Middle frontal gyrus (tissue), 1 donor: ENCODE results near the gene IMMP2L.
"Not testable (repeated sequence)": the region's sequence is repeated elsewhere in the genome, so short reads cannot be mapped to it uniquely, and the experiment has no call there.

Experiments used
- DNase-seq: peaks from one replicate; pipeline ENCODE4 v3.0.0-alpha.2; 2015; ENCODE audit warnings: low spot score; ENCODE audit errors: extremely low spot score

The IMMP2L gene

DNA sequence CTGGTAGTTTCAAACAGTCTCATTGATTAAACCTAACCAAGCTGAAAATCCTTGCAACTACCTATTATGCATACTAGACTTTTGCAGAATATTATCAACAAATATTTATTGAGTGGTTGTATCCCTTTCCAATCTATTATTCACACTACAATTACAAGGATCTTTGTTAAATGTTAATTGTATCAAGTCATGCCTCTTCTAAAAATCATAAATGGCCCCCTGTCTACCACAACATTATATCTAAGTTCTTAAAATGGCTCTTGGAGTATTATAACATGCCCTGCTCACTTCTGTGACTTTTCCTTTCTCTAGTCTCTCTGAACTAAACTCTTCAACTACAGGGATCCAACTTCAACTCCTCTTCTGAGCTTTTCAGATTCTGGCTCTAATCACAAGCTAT is 219.3 kb downstream of the IMMP2L start:
- DNase-seq: no peak

DNA sequence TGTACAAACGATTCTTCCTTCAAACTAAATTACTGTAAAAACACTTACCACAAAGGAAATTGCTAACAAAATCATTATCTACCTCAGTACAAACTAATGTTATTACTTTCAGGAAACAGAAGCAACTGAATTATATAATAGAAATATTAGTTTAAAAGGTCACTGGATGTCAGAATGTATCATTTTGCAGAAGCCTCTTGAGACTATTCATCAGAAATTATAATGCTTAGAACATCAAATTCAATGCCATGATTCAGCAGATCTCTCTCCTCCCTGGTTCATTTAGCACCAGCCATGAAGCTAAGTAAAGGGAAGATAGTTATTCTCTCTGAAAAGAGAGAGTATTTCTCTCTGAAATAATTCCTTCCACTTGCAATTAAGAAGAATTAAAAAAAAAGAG is 223.3 kb downstream of the IMMP2L start:
- no peak for DNase-seq

DNA sequence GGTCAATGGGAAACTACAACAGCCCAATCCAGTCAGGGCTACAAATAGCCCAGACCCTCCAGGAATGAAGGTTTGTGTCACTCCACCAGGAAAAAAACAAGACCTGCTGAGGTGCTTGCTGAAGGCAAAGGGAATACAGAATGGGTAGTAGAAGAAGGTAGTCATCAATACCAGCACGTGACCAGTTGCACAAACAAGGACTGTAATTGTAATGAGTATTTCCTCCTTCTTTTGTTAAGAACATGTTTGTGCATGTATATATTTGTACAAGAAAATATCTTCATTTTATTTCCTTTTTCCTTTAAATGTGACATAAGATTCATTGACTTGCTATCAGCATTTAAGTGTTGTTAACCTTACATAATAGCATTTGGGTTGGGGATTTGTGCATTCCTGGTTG is 229.3 kb downstream of the IMMP2L start:
- DNase-seq: no peak

DNA sequence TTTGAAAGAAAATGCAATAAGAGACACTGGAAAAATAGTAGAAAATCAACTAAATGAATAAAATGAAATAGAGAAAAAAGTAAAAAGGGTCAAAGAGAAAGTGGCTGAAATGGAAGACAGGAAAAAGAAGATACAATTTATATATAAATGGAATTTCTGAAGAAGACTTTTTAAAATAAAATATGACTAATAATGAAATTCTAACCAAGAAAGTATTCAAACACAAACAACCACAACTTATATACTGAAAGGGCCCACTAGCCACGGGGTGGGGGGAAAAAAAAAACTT is 232.1 kb downstream of the IMMP2L start:
- no peak for DNase-seq

DNA sequence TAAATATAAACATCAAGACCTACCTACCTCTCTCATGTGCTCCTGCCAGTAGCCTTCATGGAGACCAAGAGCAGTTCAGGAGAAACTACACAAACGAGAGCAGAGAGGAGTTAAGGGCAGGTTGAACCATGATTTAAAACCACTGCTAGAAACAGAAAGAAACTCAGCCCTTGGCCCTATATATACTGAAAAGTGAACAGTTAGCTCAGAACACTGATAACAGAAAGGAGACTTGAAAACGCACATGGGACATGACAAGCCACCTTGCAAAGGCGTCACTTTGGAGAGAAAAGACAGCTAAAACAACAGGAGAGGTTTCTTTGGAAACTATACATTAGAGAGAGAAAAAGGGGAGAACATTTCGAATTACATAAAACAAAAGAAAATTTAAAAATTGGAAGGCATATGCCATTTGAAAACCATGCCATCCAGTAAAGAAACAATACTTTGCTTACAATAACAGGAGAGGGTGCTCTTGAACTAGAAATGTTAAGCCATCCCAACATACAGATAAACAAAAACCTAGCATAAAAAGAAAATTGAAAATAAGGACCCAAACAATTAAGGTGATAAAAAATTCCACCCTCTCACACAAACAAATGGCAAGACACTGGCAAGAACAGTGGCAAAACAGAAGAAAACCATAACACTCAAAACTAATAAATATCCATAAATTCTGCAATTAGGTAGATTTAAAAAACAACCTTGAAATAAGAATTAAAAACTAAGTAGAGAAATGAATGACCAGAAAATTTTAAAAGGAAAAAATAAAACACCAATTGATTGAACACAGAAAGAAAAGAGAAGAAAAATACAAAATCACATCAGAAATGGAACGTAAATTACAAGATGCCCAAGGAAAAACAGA is 232.7 kb downstream of the IMMP2L start:
- no peak for DNase-seq

DNA sequence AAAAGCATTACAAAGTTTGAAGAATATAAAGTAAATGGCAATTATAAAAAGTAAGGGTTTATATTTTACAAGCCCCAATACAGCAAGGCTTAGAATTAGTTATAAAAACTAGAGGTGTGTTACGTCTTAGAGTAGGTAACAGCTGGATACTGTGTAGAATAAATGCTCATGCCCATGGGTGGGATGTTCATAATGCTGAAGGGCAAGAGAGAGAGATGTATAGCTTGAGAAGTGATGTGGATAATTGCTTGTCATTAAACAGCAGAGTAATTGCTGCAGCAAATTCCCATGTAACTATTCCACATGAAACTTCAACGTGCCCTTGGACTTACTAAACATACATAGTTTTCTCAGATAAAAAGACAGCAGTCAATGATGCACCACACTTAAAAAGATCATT is 233.8 kb downstream of the IMMP2L start:
- DNase-seq: no peak

DNA sequence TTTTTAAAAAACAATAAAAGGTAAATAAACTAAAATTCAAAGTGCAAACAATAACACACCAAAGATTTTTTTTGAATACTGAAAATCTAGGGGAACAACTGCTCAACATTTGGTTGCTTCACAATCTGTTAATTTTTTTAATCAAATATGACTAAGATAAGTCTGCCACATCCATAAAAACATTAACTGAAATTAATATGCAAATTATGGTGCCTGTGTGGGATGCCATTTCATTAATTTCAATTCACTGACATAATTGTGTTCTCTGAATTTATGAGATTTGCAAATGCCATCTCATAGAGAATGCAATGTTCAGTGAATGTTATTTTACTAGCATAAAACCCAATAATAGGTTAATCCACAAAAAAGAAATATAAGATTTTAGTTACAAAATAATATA is 237.5 kb downstream of the IMMP2L start:
- no peak for DNase-seq

DNA sequence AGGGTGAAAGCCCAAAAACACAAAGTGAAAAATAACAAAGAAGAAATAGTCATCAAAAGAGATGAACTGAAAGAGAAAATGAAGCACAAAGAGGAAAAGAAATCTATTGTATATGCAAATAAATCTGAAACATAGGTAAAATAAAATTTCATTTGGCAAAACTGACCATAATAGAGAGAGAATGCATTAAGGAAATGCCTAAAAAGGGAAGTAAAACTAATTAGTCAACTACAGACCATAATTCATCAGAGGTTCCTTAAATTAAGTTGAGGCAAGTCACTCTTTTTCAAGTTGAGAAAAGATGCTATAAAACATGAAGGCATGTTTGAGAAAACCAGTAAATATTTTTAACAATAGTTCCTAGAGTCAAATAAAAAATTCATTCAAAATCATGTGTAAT is 238.1 kb downstream of the IMMP2L start:
- no peak for DNase-seq

DNA sequence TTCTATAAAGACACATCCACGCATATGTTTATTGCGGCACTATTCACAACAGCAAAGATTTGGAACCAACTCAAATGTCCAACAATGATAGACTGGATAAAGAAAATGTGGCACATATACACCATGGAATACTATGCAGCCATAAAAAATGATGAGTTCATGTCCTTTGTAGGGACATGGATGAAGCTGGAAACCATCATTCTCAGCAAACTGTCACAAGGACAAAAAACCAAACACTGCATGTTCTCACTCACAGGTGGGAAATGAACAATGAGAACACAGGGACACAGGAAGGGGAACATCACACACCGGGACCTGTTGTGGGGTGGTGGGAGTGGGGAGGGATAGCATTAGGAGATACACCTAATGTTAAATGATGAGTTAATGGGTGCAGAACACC is 238.6 kb downstream of the IMMP2L start:
- not testable (repeated sequence) for DNase-seq

DNA sequence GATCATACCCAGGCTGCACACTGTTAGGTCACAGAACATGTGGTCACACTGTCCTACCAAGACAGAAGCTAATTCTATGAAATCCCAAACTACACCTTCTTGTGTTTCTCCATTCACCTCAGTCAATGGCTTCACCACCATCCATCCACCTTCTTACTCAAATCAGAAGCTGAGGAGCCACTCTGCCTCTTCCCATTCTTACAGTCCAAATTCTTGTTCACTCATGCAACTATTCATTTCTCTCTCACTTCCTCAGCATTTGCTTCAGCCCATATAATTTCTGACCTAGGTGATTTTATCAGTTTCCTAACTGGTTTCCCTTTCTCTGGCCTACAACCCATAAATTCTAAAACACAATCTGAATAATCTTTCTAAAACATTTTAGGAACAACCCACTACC is 242.2 kb downstream of the IMMP2L start:
- DNase-seq: no peak

DNA sequence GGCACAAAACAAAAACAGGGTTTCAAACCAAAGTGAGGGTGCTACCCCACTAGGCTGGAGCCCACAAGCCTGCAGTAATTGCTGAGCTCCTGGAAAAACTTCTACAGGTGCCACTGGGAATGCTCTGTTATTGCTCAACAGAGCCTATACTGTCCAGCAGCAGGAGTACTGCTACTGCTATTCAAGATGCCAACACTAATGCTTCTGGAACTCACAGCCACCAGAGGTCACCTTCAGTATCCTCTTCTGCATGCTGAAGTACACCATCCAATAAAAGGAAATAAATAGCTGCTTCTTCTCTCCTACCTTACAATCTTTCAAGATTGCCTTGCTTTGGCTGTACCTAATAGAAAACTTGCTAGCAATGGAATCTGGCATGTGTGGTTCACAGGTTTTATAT is 249.3 kb downstream of the IMMP2L start:
- no peak for DNase-seq

DNA sequence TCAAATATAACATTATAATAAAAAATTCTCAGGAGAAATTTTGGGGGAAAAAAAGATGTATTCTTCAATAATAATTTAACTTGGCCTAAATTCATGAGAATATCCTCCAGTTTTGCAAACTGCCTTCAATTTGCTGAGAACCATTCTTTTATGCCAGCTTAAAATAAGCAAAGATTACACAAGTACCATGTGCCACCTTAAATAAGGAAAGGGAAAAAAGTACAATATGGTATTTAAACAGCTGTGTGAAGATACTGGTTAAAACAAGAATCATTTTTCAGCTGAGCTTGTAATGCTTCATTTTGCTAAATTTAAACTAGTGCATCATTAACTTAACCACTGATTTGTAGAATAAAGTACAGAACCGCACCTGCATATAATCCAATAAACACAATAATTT is 253.6 kb downstream of the IMMP2L start:
- peak; percentile 21 for DNase-seq

DNA sequence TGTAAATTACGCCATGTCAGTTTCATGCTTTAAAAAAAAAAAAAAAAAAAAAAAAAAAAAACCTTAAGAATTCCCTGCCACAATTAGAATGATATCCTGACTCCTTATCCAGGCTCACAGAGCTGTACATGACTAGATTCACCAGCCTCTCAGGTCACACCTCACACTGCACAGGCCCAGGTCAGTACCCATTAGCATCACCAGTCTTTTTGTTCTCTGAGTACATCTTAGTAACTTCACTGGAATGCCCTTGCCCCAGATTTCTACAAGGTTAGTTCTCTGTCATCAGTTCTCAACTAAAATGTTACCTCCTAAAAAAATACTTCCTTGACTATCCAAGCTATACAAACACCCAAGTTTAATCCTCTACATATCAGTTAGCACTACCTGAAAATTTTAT is 260.4 kb downstream of the IMMP2L start:
- DNase-seq: no peak

DNA sequence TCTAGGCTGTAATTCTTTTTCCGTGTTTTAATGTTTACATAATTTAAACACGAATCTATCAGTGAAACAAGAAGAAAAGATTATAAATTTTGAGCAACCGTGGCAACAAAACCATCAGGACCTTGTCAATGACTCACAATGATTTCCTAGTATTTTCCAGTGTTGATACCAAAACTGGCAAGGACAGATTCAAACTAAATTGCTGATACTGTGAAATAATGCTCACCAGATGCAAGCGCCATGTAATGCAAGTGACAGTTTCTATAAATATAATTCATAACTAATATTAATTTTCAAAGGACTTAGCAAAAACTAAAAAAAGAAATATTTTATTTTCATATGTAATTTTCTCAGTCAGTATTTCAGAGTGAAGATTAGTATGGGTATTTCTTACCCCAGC is 267.8 kb downstream of the IMMP2L start:
- no peak for DNase-seq

DNA sequence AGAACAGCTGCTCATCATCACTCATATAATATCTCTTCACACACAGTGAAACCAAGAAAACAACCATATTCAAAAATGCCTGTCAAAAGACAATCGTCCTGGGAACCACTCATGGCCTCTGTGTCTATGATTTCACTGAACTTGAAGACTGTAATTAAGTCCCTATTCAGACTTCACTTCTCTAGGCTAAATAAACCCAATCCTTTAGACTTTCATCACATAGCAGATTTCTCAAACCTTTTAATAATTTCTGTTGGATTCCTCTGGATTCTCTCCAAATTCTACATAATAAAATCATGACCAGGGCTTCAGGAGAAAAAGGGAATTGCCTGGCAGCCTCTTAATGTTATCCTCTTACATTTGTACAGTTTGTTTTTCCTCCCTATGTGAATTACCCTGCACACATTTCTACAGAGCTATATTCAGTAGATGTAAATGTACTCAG is 270.2 kb downstream of the IMMP2L start:
- no peak for DNase-seq

DNA sequence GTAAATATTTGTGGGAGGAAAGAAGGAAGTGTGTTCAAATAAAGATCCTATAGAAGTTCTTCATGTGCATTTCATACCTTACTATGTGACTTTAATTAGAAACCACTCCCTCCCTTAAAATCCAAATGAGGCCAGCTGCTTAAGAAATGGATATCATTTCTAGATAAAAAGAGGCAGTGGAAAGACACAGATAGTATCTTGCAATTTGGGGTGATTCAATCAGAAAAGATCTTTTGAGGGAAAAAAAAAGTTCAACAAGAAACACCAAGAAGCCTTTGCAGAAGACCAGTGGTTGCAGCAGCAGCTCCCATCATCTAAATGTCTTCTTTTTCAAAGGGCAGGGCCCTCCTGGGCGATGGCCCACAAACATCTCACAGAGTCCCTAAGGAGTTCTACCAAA is 271.3 kb downstream of the IMMP2L start:
- DNase-seq: no peak

DNA sequence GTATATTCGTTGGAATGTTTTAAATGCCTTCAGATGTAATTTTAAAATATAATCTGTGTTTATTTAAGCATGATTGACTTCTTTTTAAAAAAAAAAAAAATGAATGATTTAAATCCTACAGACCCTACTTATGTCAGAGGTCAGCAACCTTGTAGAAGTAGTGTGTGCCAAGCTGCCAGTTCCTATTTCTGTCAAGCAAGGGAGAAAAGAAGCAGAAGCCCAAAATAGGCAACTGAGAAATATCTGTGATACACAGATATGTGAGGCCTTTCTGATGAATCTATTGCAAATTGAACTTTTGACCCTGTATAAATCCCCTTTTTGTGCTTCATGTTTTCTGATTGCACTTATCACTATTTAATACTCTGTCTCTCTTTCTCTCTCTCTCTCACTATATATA is 271.9 kb downstream of the IMMP2L start:
- DNase-seq: no peak

DNA sequence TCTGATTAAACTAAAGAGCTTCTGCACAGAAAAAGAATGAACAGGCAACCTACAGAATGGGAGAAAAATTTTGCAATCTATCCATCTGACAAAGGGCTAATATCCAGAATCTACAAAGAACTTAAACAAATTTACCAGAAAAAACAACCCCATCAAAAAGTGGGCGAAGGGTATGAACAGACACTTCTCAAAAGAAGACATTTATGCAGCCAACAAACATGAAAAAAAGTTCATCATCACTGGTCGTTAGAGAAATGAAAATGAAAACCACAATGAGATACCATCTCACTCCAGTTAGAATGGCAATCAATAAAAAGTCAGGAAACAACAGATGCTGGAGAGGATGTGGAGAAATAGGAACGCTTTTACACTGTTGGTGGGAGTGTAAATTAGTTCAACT is 273.9 kb downstream of the IMMP2L start:
- not testable (repeated sequence) for DNase-seq

DNA sequence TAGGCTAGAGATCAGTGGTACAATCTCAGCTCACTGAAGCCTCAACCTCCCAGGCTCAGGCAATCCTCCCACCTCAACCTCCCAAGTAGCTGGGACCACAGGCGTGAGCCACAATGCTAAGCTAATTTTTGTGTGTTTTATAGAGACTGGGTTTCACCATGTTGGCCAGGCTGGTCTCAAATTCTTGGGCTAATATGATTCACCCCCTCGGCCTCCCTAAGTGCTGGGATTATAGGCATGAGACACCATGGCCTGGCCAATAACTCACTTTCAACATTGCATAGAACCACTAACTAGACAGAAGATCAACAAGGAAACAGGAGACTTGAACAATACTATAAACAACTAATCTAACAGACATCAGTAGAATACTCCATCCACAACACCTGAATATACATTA is 279.7 kb downstream of the IMMP2L start:
- no peak for DNase-seq

DNA sequence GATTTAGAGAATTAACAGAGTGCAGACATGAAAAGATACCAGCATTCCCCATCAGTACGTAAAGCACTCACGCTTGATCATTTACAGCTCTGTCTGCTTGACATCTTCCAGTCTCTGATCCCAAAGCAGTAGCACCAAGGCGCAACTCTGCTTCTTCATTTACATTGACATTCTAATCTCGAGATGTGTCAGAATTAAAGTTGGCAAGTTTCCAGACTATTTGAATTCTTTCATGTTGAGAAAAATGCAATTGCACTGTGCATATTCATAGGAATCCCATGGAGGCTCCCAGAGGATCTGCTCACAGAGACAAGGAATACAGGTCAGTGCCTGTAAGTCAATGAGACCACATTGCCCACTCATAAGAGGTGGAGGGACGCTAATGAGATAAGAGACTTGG is 287.4 kb downstream of the IMMP2L start:
- DNase-seq: no peak

DNA sequence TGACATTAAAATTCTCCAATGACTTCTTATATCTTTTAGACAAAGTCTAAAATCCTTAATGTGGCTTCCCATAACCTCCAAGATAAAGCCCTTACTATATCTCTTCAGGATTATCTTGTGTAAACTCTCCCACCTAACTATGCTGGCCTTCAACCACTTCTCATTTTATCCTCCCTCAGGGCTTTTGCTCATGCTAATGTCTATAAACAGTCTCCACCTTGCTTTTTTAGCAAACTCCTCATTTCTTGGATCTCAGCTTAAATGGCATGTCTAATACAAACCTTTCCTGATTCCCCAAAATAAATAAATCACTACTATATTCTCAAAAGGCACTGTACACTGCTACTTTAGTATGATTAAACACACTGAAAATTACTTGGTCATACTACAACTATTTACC is 290.2 kb downstream of the IMMP2L start:
- DNase-seq: no peak

DNA sequence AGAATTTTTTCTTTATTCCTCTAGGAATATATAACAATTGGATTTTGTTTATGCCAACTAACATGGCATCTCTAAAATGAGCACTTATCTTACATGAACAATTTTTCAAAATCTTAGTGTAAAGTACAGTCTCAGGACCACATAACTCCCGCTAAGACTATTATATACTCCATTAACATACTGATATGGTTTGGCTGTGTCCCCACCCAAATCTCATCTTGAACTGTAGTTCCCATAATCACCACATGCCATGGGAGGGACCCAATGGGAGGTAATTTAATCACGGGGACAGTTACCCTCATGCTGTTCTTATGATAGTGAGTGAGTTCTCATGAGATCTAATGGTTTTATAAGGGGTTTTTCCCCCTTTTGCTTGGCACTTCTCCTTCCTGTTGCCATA is 291.5 kb downstream of the IMMP2L start:
- DNase-seq: not testable (repeated sequence)

DNA sequence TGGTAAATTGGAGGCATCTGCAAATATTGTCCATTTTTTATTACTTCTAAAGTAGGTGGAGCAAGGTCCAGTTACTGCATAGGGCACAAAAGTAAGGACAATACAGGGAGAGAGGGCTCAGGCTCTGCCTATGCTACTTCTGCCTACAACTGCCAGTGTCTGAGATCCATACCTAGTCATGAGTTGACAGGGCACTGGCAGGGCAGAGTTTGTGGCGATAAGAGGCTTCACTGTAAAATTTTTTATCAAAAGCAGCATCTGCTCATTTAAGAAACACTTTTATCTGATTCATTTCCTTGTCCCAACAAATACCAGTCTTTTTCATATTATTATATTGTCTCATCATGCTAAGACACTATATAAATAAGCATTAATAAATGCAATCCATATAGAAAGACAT is 293.4 kb downstream of the IMMP2L start:
- no peak for DNase-seq

DNA sequence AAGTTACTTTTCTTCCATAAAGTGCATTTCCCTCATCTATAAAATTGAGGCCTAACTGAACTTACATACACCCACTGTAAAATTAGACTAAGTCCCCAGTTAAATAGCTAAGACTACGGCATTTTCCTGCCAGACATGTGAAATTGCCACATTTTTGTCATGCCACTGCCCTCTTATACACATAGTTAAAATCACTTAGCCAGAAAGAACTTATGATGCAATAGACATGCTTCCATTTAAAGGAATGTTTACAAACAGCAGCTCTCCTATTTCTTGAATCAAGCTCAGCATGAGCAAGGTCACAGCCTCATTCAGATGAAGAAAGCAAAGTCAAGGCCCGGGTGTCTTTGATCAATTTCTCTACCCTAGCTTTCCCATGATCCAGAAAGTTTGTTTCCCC is 295.7 kb downstream of the IMMP2L start:
- no peak for DNase-seq
